Suppressor macrophage (primary cell): Measurements from ENCODE around the gene C16orf87.

Source experiments
- DNase-seq, 4 experiments: peaks; one replicate each; pipeline ENCODE4 v3.0.0-alpha.2; 2020 to 2022

Gene C16orf87

DNA sequence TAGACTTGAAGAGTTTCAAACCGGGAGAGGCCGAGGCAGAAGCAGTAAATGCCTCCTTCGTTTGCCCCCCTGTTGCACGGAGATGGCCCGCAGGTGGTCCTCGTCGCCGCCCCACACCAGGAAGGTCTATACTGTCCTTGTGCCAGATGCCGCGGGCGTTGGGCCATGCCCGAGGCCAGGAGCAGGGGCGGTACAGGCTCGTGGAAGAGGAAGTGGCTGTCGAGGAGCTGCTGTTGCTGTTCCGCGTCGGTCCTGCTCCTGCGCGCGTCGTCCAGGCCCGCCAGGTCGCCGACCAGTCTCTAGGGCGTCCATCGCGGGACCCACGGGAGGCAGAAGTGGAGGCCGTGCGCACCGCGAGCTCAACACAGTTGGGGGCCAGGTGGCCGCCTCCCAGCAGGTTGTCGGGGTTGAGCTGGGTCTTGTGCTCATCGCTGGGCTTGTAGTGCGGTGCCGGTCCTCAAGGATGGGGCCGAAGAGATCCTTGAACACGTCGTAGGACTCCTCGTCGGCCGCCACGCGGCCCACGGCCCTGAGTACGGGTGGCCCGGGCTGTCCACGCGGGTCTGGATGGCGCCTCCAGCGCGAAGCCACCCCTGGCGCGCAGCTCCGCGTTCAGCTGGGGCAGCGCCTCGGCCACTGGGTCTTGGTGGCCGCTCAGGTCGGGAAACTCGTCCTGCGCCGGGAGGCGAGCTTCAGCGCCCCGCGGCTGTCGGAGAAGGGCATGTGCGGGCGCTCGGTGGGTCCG lies 13.1 kb upstream of the C16orf87 start:
- DNase-seq = peak in 3 of 4 experiments; percentile 39 to 67 (median 60)

DNA sequence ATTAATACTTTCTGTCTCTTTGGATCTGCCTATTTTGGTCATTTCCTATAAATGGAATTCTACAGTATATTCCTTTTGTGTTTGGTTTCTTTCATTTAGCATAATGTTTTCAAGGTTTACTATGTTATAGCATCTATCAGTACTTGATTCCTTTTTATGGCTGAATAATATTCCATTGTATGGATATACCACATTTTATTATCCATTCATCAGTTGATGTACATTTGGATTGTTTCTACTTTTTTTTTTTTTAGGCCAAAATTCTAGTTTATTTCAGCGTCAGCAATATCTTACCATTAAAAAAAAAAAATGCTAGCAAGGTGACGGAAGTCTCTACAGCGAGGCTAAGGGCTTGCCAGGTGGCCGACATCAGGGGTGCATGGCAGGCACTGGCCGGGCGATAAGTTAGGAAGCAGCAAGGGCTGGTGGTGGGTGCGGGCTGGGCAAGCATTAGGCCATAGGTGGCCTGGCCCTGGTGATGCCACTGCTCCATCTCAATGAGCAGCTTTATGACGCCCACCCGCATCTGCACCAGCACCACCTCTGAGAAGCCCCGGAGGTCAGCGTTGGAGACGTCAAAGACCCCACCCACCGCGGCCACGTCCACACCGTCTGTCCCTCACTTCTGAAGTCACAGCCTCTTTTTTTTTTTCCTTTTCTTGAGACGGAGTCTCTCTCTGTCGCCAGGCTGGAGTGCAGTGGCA lies 11.4 kb upstream of the C16orf87 start:
- no peak for DNase-seq

DNA sequence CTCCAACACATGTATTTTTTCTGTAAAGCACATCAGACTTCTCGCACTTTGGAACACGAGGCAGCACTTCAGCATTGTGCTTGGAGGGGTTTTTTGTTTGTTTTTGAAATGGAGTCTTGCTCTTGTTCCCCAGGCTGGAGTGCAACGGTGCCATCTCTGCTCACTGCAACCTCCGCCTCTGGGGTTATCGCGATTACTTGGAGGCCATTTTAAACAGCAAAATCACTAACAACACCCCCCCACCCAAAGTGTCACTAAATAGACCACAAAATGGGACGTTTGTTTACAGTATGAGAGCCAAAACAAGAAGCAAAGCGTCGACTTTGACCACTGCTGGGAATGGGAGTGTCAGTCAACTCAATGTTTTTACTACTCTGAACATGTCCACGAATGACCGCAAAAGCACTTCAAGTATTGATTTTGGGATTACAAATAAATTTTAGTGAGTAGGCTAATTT lies 9.0 kb upstream of the C16orf87 start:
- DNase-seq = no peak

DNA sequence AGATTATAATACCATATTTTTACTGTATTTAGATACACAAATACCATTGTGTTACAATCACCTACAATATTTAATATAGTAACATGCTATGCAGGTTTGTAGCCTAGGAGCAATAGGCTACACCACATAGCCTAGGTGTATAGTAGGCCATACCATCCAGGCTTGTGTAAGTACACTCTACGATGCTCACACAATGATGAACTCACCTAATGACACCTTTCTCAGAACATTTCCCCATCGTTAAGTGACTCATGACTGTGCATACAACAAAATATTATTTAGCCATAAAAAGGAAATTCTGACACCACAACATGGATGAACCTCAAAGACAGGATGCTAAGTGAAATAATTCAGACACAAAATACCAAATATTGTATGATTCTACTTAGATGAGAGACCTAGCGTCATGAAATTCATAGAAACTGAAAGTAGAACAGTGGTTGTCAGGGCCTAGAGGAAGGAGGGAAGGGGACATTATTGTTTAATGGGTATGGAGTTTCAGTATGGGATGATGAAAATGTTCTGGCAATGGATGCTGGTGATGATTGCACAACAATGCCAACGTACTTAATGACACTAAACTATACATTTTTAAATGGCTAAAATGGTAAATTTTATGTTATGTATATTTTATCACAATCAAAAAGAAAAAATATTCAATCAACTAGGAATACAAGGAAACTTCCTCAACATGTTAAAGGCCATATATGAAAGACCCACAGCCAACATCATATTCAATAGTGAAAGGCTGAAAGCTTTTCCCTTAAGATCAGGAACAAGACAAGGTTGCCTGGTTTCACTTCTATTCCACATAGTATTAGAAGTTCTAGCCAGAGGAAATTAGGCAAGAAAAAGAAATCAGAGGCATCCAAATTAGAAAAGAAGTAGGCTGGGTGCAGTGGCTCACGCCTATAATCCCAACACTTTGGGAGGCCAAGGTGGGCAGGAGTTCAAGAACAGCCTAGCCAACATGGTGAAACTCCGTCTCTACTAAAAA lies 5.9 kb upstream of the C16orf87 start:
- peak in 2 of 4 experiments; percentile 41 to 53 for DNase-seq

DNA sequence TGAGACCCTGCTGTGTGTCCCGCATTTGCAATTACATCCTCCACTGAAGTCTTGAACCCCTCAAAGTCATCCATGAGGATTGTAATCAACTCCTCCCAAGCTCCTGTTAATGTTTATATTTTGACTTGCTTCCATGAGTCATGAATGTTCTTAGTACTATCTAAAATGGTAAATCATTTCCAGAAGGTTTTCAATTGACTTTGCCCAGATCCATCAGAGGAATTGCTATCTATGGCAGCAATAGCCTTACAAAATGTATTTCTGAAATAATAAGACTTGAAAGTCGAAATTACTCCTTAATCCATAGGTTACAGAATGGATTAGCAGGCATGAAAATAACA lies 2.5 kb upstream of the C16orf87 start:
- DNase-seq = no peak

DNA sequence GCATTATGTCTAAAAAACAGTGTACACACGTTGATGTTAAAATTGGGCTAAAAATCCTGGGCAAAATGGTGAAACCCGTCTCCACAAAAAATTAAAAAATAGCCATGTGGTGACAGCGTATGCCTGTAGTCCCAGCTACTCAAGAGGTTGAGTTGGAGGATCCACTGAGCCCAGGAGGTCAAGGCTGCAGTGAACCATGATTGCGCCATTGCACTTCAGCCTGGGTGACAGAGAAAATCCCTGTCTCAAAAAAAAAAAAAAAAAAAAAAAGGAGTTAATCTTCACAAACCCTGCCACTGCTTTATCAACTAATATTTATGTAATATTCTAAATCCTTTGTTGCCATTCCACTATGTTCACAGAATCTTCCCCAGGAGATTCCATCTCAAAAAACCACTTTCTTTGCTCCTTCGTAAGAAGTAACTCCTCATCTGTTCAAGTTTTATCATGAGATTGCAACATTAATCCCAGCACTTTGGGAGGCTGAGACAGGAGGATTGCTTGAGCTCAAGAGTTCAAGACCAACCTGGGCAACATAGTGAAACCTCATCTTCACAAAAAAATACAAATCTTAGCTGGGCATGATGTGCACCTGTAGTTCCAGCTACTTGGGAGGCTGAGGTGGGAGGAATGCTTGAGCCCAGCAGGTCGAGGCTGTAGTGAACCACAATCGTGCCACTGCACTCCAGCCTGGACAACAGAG lies 1.9 kb upstream of the C16orf87 start:
- no peak for DNase-seq

DNA sequence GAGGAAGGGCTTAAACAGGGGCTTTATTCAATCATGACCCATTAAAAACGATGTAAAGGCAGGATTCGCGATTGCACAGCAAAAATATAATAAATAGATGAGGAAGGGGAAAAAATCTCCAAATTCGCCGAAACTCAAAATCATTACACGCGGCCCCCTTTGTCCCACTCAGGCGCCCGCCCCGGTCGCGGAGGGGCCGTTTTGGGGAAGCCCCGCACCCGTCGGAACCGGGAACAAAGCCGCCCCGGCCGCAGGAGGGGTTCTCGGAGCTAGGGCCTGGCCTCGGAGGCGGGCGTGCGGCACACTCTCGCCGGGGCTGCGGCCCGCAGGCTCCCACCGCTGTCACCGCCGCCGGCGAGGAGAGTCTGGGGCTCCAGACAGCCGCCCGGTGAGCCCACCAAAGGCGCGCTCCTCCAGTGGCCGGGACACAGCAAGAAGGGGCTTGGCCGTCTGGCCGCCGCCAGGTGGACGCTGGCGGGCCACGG lies 521 bp downstream of the C16orf87 start:
- peak in 3 of 4 experiments; percentile 28 to 72 (median 50) for DNase-seq

DNA sequence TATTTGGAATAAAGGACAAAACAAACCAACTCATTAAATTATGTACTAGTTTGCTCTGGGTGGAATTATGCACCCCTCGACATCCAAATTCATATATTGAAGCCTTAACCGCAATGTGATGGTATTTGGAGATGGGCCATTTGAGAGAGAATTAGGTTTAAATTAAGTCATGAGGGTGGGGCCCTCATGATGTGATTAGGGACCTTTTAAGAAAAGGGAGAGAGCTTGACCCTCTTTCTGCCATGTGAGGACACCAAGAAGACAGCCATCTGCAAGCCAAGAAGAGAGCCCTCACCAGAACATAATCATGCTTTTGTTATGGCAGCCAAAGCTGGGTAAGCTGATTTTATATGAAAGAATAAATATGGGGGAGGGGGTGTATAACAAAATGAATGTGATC lies 2.0 kb downstream of the C16orf87 start:
- no peak for DNase-seq

DNA sequence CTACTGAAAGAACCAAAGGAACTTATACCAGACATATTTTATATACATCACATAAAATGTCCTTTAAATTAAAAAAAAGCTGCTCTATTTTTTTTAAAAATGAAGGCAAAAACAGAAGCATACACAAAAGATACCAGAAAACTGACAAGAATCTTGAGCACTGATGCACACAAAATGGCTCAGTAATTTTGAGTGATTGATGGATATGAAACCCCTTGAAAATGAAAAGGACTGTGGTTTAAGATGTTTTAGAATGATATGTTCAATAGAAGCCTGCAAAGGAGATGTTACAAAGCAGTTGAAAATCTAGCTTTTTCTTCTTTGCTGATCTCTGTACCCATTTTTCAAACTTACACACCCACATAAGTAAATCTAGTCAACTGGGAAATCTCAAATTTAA lies 2.7 kb downstream of the C16orf87 start:
- DNase-seq = no peak

DNA sequence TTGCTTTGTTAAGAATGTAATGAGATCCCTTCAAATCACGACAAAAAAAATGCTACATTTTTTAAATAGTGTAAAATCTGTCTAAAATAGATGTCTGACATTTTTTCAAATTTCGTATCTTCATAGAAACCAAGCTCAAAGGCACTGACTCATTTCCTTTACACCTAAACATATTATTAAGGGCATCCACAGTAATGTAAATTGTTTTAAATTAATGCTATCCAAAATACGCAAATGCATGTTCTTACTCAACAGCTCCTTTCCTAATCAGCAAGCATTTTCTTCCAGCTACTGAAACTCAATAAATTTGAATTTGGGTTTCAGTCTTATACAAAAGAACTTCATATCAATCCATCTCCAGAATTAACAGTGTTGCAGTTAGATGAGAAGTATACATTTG lies 4.3 kb downstream of the C16orf87 start:
- no peak for DNase-seq

DNA sequence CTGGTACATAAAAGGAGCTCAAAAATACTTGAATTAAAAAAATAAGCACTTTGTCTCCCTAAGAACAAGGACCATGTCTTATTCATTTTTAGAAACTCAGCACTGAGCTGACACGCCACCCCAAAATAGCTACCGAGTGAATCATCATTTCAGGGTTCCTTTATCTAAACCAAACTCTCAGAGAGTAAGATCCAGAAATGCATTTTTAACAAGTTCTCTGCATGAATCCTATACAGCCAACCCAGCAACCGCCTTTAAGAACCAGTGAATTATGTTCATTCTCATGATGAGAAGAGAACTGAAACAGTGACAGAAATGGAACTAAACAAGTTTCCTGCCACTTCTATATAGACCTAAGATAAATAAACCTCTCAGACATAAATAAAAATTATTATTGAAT lies 8.7 kb downstream of the C16orf87 start:
- DNase-seq = peak in 2 of 4 experiments; percentile 34 to 42

DNA sequence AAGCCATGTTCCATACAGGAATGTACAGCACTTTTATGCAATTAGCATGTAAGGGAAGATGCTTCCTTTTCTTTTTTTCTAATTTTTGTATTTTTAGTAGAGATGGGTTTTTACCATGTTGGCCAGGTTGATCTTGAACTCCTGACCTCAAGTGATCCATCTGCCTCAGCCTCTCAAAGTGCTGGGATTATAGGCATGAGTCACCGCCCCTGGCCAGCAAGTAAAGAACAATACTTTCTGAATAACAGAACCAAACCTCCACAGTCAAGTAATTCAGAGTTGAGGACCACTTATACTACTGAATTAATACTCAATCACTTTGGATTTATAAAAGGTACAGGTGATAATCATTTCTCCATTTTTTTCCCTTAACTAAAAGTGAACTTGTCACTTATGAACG lies 13.0 kb downstream of the C16orf87 start:
- DNase-seq = no peak

DNA sequence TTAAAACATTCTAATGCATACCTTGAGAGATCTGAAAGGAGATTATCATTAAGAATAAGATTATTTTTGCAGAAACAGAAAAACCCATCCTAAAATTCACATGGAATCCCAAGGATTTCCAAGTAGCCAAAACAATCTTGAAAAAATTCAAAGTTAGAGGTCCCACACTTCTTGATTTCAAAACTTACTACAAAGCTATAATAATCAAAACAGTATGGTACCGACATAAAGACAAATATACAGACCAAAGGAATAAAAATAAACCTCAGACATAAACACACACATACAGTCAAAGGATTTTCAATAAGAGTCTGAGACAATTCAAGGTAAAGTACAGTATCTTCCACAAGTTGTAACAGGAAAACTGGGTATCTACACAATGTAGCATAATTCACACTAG lies 16.2 kb downstream of the C16orf87 start:
- DNase-seq = no peak

DNA sequence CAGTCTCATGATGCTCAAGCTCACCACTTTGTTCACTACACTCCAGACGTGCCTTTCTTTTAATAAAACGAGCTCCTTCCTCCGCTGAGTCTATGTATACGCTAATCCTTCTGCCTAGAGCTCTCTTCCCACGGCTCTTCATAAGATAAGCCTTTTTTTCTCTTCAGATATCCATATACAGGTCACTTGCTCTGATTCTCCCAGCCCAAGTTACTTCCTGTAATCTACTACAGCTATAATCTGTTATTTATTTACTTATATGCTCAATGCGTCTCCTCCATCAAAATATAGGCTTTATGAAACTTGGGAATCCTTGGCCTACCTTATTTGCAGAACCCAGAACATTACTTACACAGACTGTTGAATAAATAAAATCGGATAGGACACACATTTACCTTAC lies 17.4 kb downstream of the C16orf87 start:
- DNase-seq = no peak

DNA sequence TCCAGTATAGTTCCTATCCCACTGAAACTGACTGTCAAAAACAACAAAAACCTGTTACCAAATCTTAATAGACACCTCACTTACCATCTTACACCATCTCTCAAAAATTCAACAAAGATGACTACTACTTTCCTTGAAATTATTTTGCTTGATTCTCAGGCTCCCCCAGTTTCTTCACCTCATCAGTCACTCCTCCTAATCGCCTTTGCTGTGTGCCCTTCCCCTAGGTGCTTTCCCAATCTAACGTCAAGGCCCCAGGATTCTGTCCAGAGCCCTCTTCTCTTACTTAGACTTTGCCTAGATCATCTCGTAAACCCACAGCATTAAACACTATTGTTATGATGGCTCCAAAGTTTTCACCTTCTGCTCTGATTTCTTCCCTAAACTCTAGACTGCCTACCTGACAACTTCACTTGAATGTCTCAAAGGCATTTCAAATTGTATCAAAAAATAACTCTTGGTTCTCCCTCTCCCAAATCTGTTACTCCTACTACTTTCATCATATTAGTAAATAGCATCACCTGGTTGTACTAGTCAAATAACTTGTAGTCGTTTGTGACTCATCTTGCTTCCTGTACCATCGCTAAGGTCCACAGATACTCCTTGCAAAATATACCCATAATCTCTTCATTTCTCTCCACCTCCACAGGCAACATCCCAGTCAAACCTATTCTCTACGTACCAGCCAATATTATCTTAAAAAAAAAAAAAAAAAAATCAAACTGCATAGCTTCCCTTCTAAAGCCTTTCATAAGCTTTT lies 18.0 kb downstream of the C16orf87 start:
- DNase-seq = no peak

DNA sequence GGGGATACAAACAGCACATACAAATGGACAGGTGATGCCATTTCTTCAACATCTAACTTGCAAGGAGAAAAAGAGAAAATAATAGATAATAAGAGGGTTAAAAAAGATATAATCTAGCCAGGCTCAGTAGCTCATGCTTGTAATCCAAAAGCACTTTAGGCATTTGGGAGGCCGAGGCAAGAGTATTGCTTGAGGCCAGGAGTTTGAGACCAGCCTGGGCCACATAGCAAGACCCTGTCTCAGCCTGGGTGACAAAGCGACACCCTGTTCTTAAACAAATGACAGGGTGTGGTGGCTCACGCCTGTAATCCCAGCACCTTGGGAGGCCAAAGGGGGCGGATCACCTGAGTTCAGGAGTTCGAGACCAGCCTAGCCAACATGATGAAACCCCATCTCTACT lies 19.3 kb downstream of the C16orf87 start:
- no peak for DNase-seq

DNA sequence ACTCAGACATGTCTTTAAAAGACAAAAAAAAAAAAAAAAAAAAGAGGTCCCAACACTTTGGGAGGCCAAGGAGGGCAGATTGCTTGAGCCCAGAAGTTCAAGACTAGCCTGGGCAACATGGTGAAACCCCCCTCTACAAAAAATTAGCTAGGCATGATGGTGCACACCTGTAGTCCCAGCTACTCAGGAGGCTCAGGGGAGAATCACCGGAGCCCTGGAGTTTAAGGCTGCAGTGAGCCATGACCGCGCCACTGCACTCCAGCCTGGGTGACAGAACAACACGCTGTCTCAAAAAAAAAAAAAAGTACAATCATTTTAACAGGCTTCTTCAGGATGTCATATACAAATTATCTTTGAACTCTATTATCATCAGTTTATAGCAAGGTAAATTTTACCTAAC lies 22.0 kb downstream of the C16orf87 start:
- no peak for DNase-seq

DNA sequence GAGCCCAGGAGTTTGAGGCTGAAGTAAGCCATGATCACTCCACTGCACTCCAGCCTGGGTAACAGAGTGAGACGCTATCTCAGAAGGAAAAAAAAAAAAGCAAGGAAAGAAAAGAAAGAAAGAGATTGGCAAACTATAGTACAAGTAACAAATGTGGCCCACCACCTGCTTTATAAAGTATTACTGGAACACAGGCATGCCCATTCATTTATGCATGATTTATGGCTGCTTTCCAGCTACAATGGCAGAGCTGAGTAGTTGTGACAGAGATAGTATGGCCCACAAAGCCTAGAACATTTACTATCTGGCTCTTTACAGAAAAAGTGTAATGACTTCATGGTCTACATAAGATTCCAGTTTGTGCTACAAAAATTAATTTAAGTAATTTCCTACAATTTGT lies 23.6 kb downstream of the C16orf87 start:
- no peak for DNase-seq

DNA sequence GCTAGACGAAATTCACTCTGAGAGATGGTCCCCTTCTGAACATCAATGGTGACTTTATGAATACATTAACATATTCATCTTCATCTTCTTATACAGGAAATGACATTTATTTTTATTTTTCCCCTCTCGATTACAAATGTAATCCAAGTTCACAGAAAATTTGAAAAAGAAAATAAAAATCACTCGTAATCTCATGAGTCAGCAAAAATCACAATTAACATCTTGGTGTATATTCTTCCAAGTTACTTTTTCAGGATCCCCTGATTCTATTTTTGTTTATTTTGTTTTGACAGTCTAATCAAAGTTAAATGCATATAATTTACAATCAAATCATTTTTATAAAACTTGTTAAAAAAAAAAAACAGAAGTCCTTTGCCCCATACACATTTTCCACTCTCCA lies 27.6 kb downstream of the C16orf87 start:
- no peak for DNase-seq

DNA sequence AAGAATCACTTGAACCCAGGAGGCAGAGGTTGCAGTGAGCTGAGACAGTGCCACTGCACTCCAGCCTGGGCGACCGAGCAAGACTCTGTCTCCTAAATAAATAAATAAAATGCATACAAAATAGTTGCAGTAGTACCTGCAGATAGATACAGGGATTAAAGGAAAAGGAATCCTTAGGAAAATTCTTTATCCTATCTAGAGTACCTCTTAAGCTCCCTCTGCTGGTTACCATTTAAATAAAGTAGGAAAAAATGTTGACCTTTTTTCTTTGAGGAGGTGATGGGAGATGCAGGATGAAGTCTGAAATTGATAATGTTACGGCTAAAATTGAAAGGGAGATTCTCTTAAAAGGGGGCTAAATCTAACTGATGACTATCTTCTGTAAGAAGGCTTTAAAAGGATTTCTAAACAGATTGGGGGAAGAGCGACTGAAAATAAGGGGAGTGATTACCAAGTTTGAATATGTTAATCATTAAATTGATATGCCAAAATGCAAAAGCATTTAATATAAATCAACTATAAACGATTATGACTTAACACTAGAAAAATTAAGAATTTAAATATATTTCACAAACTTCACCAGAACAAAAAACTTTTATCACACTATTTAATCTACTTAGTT lies 29.4 kb downstream of the C16orf87 start:
- DNase-seq = peak in 3 of 4 experiments; percentile 4 to 64 (median 47)

DNA sequence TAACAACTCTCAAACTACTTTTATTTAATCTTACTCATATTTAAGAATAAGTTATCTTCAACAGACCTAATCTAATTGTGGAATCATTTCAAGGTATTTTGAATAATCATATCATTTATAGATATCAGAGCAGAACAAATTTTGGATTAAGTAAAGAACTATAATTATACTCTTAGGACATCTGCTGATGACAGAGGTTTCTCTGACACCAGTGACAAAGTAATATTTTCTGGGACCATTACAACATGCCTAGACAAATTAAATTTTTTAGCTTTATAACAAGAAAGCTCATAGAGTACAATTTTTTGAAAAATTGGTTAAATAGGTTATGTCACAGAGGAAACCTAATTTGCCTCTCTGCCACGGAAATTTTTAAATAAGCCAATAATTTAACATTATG lies 30.5 kb downstream of the C16orf87 start:
- no peak for DNase-seq
